Endodermal cell (in vitro differentiated cells): ENCODE data around the gene ABR. TPM values are rescaled to one million over a fixed set of nuclear protein-coding genes. Genes with fewer than 3 reads are reported as not detected.

Source experiments
- DNase-seq: peaks from one replicate; pipeline ENCODE4 v3.0.0-alpha.2; 2017
- H3K27ac ChIP-seq: 2 replicates; pipeline ENCODE4 v1.5.1; 2013; ENCODE audit warnings: mild to moderate bottlenecking, low read depth, low read length, moderate library complexity
- H3K27me3 ChIP-seq: 2 replicates; pipeline ENCODE4 v1.6.1; 2013; ENCODE audit warnings: mild to moderate bottlenecking, low read length, moderate library complexity; ENCODE audit not compliant: insufficient read depth, control insufficient read depth, poor library complexity, severe bottlenecking
- H3K36me3 ChIP-seq: 2 replicates; pipeline ENCODE4 v1.7.0; 2013; ENCODE audit warnings: mild to moderate bottlenecking, low read length, moderate library complexity; ENCODE audit not compliant: control insufficient read depth, insufficient read depth
- H3K4me1 ChIP-seq: one replicate; pipeline ENCODE4 v1.7.0; 2013; ENCODE audit warnings: low read length; ENCODE audit not compliant: control insufficient read depth, insufficient read depth
- H3K4me3 ChIP-seq: 2 replicates; pipeline ENCODE4 v1.5.1; 2013; ENCODE audit warnings: mild to moderate bottlenecking, low read length, moderate library complexity
- H3K9ac ChIP-seq: 2 replicates; pipeline ENCODE4 v1.6.1; 2013; ENCODE audit warnings: mild to moderate bottlenecking, low read length, moderate library complexity; ENCODE audit not compliant: poor library complexity, severe bottlenecking; ENCODE audit errors: extremely low read depth
- H3K9me3 ChIP-seq: 2 replicates; pipeline ENCODE4 v1.6.1; 2013; ENCODE audit warnings: mild to moderate bottlenecking, low read length, moderate library complexity; ENCODE audit not compliant: control insufficient read depth
- H3K27ac Mint-ChIP-seq: 2 replicates; pipeline ENCODE4 v1.8.0; 2020; ENCODE audit warnings: mixed read lengths
- H3K27me3 Mint-ChIP-seq: 2 replicates; pipeline ENCODE4 v1.8.0; 2021; ENCODE audit warnings: mild to moderate bottlenecking, mixed read lengths; ENCODE audit not compliant: insufficient read depth
- H3K36me3 Mint-ChIP-seq: 2 replicates; pipeline ENCODE4 v1.8.0; 2020; ENCODE audit warnings: low read depth, mixed read lengths
- H3K4me1 Mint-ChIP-seq: 2 replicates; pipeline ENCODE4 v1.8.0; 2020; ENCODE audit warnings: mixed read lengths
- H3K4me3 Mint-ChIP-seq: 2 replicates; pipeline ENCODE4 v1.8.0; 2020; ENCODE audit warnings: mild to moderate bottlenecking, moderate library complexity, mixed read lengths
- H3K9me3 Mint-ChIP-seq: 2 replicates; pipeline ENCODE4 v1.8.0; 2020; ENCODE audit warnings: mild to moderate bottlenecking, mixed read lengths
- CTCF ChIP-seq: fragments of 200-600 bp; sonication (generic); conservative IDR thresholded peaks from 2 replicates; pipeline ENCODE4 v1.5.0; 2021; ENCODE audit warnings: antibody characterized with exemption, mild to moderate bottlenecking
- WGBS, 2 experiments: methylation state at CpG; one replicate each; pipeline versions ENCODE4 v1.1.5 to v1.1.7; 2013; ENCODE audit warnings: missing lambda C conversion rate in 2 of 2, mixed read lengths in 1 of 2; ENCODE audit not compliant: insufficient coverage in 1 of 2, insufficient read length in 1 of 2; 5-methylcytosine and 5-hydroxymethylcytosine counted together
- total RNA-seq, 2 donors: library from RNA; stranded (reverse); fragmentation: NEBNext Ultra II Directional in 1 of 2; extraction: Animal tissue kit (Norgen Biotek cat#: 25700) in 1 of 2; gene quantifications; 2 replicates in 1 of 2; 3 replicates in 1 of 2; pipeline ENCODE4 v1.2.1, GENCODE V29; 2021

ABR gene
- total RNA-seq, 2 donors from 2014 or later: 51.1 to 58.7 TPM

DNA sequence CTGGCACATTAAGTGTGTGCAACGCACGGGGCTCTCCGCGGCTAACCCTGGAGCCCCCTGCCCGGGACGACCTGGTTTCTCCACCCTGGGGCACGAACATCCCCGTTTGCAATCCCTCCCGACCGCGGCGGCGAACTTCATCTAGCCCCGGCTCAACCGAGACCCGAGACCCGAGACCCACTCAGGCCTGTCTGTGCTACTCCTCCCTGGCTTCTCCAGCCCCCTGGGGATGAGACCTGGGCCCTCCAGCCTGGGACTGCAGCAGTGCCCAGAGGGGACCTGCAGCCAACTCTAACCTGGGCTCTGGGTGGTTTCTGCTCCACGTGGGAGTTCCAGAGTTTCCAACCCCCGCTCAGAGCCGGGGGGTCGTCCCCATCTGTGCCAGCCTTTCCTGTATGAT is 109.4 kb downstream of the ABR start:
- H3K27ac ChIP-seq: no peak overlapping the region
- H3K36me3 Mint-ChIP-seq: peaks cover 38% of the 10 kb centered on the region
- H3K9me3 Mint-ChIP-seq: peaks cover 15% of the 10 kb centered on the region
- no peak overlapping the region for H3K27ac Mint-ChIP-seq
- no peak overlapping the region for H3K9ac ChIP-seq
- 90 to 98% methylated on average over 13 to 21 of the region's 21 CpGs for WGBS, 2 experiments
- no peak overlapping the region for H3K4me3 Mint-ChIP-seq
- H3K36me3 ChIP-seq: peaks cover 29% of the 10 kb centered on the region
- H3K4me3 ChIP-seq: no peak overlapping the region
- TF ChIP-seq CTCF: no peak
- peak; percentile 38 for DNase-seq
- no peaks in the 10 kb centered on the region for H3K4me1 Mint-ChIP-seq
- H3K27me3 Mint-ChIP-seq: no peaks in the 10 kb centered on the region
- H3K4me1 ChIP-seq: no peaks in the 10 kb centered on the region
- no peaks in the 10 kb centered on the region for H3K27me3 ChIP-seq
- peaks cover 12% of the 10 kb centered on the region for H3K9me3 ChIP-seq

- no peak overlapping the region for H3K27ac Mint-ChIP-seq
- H3K27me3 Mint-ChIP-seq: no peaks in the 10 kb centered on the region
- WGBS, 2 experiments: 94 to 98% methylated on average over 9 to 20 of the region's 21 CpGs
These were observed 109.9 kb downstream of the ABR start for GRCh38 chr17:1069847-1070246.

GRCh38 chr17:1068356-1068755 is 111.4 kb downstream of the ABR start:
- Mint-ChIP-seq H3K27ac (no peak overlapping the region), H3K4me1 (no peaks in the 10 kb centered on the region), H3K27me3 (no peaks in the 10 kb centered on the region), H3K4me3 (no peak overlapping the region), H3K36me3 (peaks cover 39% of the 10 kb centered on the region), H3K9me3 (peaks cover 16% of the 10 kb centered on the region)
- Histone ChIP-seq H3K4me3 (no peak overlapping the region), H3K9ac (no peak overlapping the region), H3K4me1 (no peaks in the 10 kb centered on the region), H3K27ac (no peak overlapping the region), H3K9me3 (peaks cover 14% of the 10 kb centered on the region), H3K36me3 (peaks cover 30% of the 10 kb centered on the region), H3K27me3 (no peaks in the 10 kb centered on the region)
- WGBS, 2 experiments: 92 to 98% methylated on average over 7 of the region's 7 CpGs
- no peak for TF ChIP-seq CTCF
- DNase-seq: no peak

More at GRCh38 chr17:1069847-1070246, 109.9 kb downstream of the ABR start:
- Mint-ChIP-seq H3K36me3 (peaks cover 39% of the 10 kb centered on the region), H3K4me1 (no peaks in the 10 kb centered on the region), H3K4me3 (no peak overlapping the region), H3K9me3 (peaks cover 16% of the 10 kb centered on the region)
- H3K9ac ChIP-seq: no peak overlapping the region
- no peak overlapping the region for H3K27ac ChIP-seq
- peaks cover 14% of the 10 kb centered on the region for H3K9me3 ChIP-seq
- no peak overlapping the region for H3K4me3 ChIP-seq
- no peaks in the 10 kb centered on the region for H3K4me1 ChIP-seq
- no peaks in the 10 kb centered on the region for H3K27me3 ChIP-seq
- TF ChIP-seq CTCF: no peak
- peak; percentile 43 for DNase-seq
- peaks cover 30% of the 10 kb centered on the region for H3K36me3 ChIP-seq
